ENCODE data around the gene AUTS2. TPM values are rescaled to one million over a fixed set of nuclear protein-coding genes. Genes with fewer than 3 reads are reported as not detected.

AUTS2 gene
- polyA plus RNA-seq, 1 donor from 2014 or later = 97.3 TPM

GRCh38 chr7:69818636-69819332, 220.5 kb downstream of the AUTS2 start:
- Histone ChIP-seq H2AFZ (ENCODE audit: low read depth, low read length) (no peak overlapping the region), H3K4me2 (ENCODE audit: low read length) (peak overlapping the region; percentile 46), H4K20me1 (ENCODE audit: insufficient read depth) (no peaks in the 10 kb centered on the region), H3K9me2 (ENCODE audit: insufficient read depth, low read length) (no peaks in the 10 kb centered on the region), H3K36me3 (ENCODE audit: insufficient read depth, low read length) (no peaks in the 10 kb centered on the region), H3K4me3 (ENCODE audit: low read length) (peak overlapping the region; percentile 50), H3K27ac (ENCODE audit: low read length) (peak overlapping the region; percentile 83), H3K79me2 (replicated peaks; ENCODE audit: insufficient read depth, low read length) (peaks cover 29% of the 10 kb centered on the region), H3K9me3 (ENCODE audit: low read length) (no peaks in the 10 kb centered on the region), H3K9ac (ENCODE audit: low read length) (peak overlapping the region; percentile 59), H3F3A (ENCODE audit: insufficient read depth, low read length, poor library complexity, severe bottlenecking) (peaks cover 6% of the 10 kb centered on the region), H3K27me3 (ENCODE audit: insufficient read depth, low read depth, low read length) (no peaks in the 10 kb centered on the region)
- TF ChIP-seq EZH2 (IDR thresholded peaks at IDR 0.05; ENCODE audit: borderline replicate concordance, insufficient read depth, low read length, poor library complexity, severe bottlenecking) (no peak), MXI1 (conservative IDR thresholded peaks at IDR 0.05; ENCODE audit: poor library complexity, severe bottlenecking) (no peak), POLR2AphosphoS5 (IDR thresholded peaks at IDR 0.05) (no peak)

DNA sequence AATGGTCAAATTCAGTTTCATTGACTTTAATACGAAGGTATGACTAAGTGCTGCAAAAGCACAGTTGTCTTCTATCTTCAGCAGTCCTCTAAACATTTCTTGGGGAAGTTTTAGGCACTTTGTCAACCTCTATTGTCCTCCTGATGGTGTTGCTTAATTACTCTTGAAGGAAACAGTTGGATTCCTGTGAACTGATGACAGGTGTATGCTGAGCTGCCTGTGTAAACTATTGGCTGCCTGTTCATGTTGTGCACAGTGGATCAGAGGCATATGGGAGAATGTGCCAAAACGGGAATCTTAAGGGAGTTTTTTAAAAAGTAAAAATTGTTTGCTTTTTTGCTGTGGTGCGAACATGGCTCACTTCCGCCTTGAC, 221.0 kb downstream of the AUTS2 start:
- H2AFZ ChIP-seq (ENCODE audit: low read depth, low read length) = no peak overlapping the region
- H3K79me2 ChIP-seq (replicated peaks; ENCODE audit: insufficient read depth, low read length) = peaks cover 28% of the 10 kb centered on the region
- no peaks in the 10 kb centered on the region for H3K27me3 ChIP-seq (ENCODE audit: insufficient read depth, low read depth, low read length)
- no peaks in the 10 kb centered on the region for H3K36me3 ChIP-seq (ENCODE audit: insufficient read depth, low read length)
- H3K4me2 ChIP-seq (ENCODE audit: low read length) = no peak overlapping the region
- H3K4me3 ChIP-seq (ENCODE audit: low read length) = peak overlapping the region; percentile 50
- no peaks in the 10 kb centered on the region for H3K9me2 ChIP-seq (ENCODE audit: insufficient read depth, low read length)
- peak overlapping the region; percentile 83 for H3K27ac ChIP-seq (ENCODE audit: low read length)
- H3K9me3 ChIP-seq (ENCODE audit: low read length) = no peaks in the 10 kb centered on the region
- H4K20me1 ChIP-seq (ENCODE audit: insufficient read depth) = no peaks in the 10 kb centered on the region
- no peak overlapping the region for H3K9ac ChIP-seq (ENCODE audit: low read length)
- peaks cover 6% of the 10 kb centered on the region for H3F3A ChIP-seq (ENCODE audit: insufficient read depth, low read length, poor library complexity, severe bottlenecking)
- TF ChIP-seq EP300 (conservative IDR thresholded peaks at IDR 0.05; ENCODE audit: poor library complexity, severe bottlenecking) = no peak
- no peak for TF ChIP-seq MXI1 (conservative IDR thresholded peaks at IDR 0.05; ENCODE audit: poor library complexity, severe bottlenecking)
- TF ChIP-seq EZH2 (IDR thresholded peaks at IDR 0.05; ENCODE audit: borderline replicate concordance, insufficient read depth, low read length, poor library complexity, severe bottlenecking) = no peak
- TF ChIP-seq, protein P1, sequence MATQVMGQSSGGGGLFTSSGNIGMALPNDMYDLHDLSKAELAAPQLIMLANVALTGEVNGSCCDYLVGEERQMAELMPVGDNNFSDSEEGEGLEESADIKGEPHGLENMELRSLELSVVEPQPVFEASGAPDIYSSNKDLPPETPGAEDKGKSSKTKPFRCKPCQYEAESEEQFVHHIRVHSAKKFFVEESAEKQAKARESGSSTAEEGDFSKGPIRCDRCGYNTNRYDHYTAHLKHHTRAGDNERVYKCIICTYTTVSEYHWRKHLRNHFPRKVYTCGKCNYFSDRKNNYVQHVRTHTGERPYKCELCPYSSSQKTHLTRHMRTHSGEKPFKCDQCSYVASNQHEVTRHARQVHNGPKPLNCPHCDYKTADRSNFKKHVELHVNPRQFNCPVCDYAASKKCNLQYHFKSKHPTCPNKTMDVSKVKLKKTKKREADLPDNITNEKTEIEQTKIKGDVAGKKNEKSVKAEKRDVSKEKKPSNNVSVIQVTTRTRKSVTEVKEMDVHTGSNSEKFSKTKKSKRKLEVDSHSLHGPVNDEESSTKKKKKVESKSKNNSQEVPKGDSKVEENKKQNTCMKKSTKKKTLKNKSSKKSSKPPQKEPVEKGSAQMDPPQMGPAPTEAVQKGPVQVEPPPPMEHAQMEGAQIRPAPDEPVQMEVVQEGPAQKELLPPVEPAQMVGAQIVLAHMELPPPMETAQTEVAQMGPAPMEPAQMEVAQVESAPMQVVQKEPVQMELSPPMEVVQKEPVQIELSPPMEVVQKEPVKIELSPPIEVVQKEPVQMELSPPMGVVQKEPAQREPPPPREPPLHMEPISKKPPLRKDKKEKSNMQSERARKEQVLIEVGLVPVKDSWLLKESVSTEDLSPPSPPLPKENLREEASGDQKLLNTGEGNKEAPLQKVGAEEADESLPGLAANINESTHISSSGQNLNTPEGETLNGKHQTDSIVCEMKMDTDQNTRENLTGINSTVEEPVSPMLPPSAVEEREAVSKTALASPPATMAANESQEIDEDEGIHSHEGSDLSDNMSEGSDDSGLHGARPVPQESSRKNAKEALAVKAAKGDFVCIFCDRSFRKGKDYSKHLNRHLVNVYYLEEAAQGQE (IDR thresholded peaks at IDR 0.05; ENCODE audit: borderline replicate concordance) = no peak
- no peak for TF ChIP-seq SMC3 (conservative IDR thresholded peaks at IDR 0.05; ENCODE audit: poor library complexity)
- TF ChIP-seq POLR2AphosphoS5 (IDR thresholded peaks at IDR 0.05) = no peak
- no peak for TF ChIP-seq RAD21 (conservative IDR thresholded peaks at IDR 0.05)
- no peak for TF ChIP-seq CTCF (IDR thresholded peaks at IDR 0.05; ENCODE audit: poor library complexity, severe bottlenecking)
- no peak for TF ChIP-seq TAF1 (IDR thresholded peaks at IDR 0.05; ENCODE audit: low read depth)
